Measurements from ENCODE around the gene ACHE. TPM values are rescaled to one million over a fixed set of nuclear protein-coding genes. Genes with fewer than 3 reads are reported as not detected.
A peak's percentile ranks its signal among the peaks of the same experiment; 100 is the strongest.
"Not testable (repeated sequence)": the region's sequence is repeated elsewhere in the genome, so short reads cannot be mapped to it uniquely, and the experiment has no call there.

Gene ACHE
- polyA plus RNA-seq, 1 donor from 2014 or later, result not detected

DNA sequence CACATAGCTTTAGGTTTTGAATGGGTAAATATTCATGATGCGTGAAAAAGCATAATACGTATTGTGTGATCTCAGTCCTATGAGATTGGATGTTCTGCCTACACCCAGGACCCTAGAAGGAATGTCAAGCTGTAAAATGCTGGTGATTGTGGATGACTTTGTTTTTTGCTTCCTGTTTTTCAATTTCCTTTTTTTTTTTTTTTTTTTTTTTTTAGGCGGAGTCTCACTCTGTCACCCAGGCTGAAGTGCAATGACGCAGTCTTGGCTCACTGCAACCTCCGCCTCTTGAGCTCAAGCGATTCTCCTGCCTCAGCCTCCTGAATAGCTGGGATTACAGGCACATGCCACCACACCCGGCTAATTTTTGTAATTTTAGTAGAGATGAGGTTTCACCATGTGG lies 14.8 kb upstream of the ACHE start:
- H3K27ac Mint-ChIP-seq, result peak overlapping the region in 1 of 3 donors; percentile 52
- not testable (repeated sequence) for H3K36me3 Mint-ChIP-seq, H3K27me3 Mint-ChIP-seq, H3K4me3 Mint-ChIP-seq, H3K4me1 Mint-ChIP-seq, H3K9me3 Mint-ChIP-seq

DNA sequence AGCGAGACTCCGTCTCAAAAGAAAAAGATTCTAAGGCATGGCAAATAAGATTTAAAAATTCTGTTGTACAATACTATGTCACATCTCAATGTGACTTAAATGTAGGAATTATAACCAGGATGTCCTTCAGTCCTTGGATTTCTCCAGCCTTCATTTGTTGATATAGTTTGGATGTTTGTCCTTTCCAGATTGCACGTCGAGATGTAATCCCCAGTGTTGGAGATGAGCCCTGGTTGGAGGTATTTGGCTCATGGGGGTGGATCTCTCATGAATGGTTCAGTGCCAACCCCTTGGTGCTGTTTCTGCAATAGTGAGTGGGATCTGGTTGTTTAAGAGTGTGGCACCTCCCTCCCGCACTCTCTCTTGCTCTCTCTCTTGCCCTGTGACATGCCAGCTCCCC lies 12.8 kb upstream of the ACHE start:
- peaks cover 0 to 6% (median 0%) of the 10 kb centered on the region in 3 donors for H3K4me1 Mint-ChIP-seq
- no peaks in the 10 kb centered on the region for H3K36me3 Mint-ChIP-seq
- H3K4me3 Mint-ChIP-seq, result no peak overlapping the region
- no peak overlapping the region for H3K27ac Mint-ChIP-seq
- peaks cover 0 to 2% (median 0%) of the 10 kb centered on the region in 3 donors for H3K9me3 Mint-ChIP-seq
- peaks cover 6% of the 10 kb centered on the region for H3K27me3 Mint-ChIP-seq

DNA sequence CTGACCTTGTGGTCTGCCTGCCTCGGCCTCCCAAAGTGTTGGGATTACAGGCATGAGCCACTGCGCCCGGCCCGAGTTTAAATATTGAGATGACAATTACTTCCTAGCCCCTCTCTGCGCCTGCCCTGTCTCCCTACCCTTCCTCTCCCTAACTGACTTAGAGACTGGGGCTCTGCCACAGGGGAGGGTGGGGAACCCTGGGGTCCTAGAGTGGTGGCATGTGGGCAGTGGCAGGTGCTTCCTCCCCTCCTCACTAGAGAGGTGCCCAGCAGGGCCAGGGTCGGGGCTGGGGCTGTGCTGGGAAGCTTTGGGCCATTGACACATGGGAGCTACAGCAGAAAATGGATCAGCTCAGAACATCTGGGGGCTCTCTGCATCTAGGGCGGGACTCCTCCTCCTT lies 7.0 kb upstream of the ACHE start:
- Mint-ChIP-seq H3K36me3 (no peaks in the 10 kb centered on the region), H3K4me1 (peaks cover 0 to 2% (median 0%) of the 10 kb centered on the region in 3 donors), H3K27me3 (peaks cover 11% of the 10 kb centered on the region), H3K27ac (no peak overlapping the region), H3K9me3 (peaks cover 0 to 2% (median 0%) of the 10 kb centered on the region in 3 donors), H3K4me3 (no peak overlapping the region)

DNA sequence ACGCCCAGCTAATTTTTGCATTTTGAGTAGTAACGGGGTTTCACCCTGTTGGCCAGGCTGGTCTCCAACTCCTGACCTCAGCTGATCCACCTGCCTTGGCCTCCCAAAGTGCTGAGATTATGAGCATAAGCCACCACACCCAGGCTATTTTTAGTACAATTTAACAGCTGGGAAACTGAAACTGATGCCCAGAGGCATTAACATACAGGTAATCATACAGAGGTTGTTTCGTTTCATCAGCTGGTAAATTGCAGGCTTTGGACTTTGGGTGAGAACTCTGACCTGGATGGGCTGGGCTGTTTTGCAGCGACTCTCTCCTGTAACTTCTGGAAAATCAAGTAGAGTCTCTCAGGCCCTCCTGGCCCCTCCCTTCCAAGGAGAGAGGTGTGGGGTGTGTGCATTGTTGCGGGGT lies 6.2 kb upstream of the ACHE start:
- Mint-ChIP-seq H3K27ac (no peak overlapping the region), H3K36me3 (no peaks in the 10 kb centered on the region), H3K4me1 (peaks cover 0 to 2% (median 0%) of the 10 kb centered on the region in 3 donors)

DNA sequence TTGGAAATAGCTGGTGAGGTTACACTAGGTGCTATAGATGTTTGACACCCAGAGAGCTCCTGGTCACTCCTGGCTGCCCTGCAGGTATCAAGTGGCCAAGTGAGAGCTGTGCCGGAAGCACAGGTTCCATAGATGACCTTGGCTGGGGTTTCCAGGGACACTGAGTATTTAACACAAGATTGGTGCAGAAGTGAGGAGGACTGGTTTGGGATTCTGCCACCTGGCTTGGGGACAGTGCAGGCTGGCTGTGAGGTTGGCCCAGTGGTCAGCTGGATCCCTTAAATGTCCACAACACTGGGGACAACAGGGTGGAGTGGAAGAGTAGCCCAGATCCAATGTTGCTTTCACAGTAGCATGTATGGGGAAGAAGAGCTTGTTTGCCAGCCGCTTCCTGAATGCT lies 5.3 kb upstream of the ACHE start:
- peaks cover 0 to 6% (median 3%) of the 10 kb centered on the region in 3 donors for H3K4me1 Mint-ChIP-seq

More for the DNA sequence above, 6.2 kb upstream of the ACHE start:
- peak overlapping the region in 1 of 4 donors; percentile 9 for H3K4me3 Mint-ChIP-seq
- peaks cover 0 to 2% (median 0%) of the 10 kb centered on the region in 3 donors for H3K9me3 Mint-ChIP-seq
- peaks cover 11% of the 10 kb centered on the region for H3K27me3 Mint-ChIP-seq

DNA sequence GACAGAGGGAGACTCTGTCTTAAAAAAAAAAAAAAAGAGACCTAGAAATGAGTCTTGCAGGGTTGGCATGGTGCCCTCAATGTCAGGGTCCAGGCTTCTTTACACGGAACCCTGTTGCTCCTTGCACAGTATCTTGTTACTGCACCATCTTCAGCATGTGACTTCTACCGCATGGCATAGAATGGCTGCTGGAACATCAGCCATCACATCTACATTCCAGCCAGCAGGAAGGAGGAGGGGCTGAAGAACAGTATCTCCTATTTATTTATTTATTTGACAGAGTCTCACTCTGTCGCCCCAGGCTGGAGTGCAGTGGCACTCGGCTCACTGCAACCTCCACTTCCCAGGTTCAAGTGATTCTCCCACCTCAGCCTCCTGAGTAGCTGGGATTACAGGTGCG lies 3.7 kb upstream of the ACHE start:
- H3K36me3 Mint-ChIP-seq, result no peaks in the 10 kb centered on the region
- H3K27ac Mint-ChIP-seq, result no peak overlapping the region

More for the DNA sequence above, 5.3 kb upstream of the ACHE start:
- peaks cover 17% of the 10 kb centered on the region for H3K27me3 Mint-ChIP-seq
- H3K9me3 Mint-ChIP-seq, result peaks cover 0 to 2% (median 0%) of the 10 kb centered on the region in 3 donors
- H3K36me3 Mint-ChIP-seq, result no peaks in the 10 kb centered on the region
- H3K4me3 Mint-ChIP-seq, result no peak overlapping the region
- no peak overlapping the region for H3K27ac Mint-ChIP-seq

GRCh38 chr7:100897772-100898454 lies 2.2 kb upstream of the ACHE start:
- Mint-ChIP-seq H3K9me3 (peaks cover 0 to 2% (median 0%) of the 10 kb centered on the region in 3 donors), H3K27ac (no peak overlapping the region), H3K4me1 (peaks cover 0 to 7% (median 5%) of the 10 kb centered on the region in 3 donors), H3K36me3 (no peaks in the 10 kb centered on the region), H3K4me3 (peak overlapping the region in 3 of 4 donors; percentile 58 to 91 (median 71)), H3K27me3 (peaks cover 22% of the 10 kb centered on the region)

More for the DNA sequence above, 3.7 kb upstream of the ACHE start:
- H3K27me3 Mint-ChIP-seq, result peaks cover 20% of the 10 kb centered on the region
- peaks cover 0 to 7% (median 5%) of the 10 kb centered on the region in 3 donors for H3K4me1 Mint-ChIP-seq
- H3K9me3 Mint-ChIP-seq, result peaks cover 0 to 2% (median 0%) of the 10 kb centered on the region in 3 donors
- H3K4me3 Mint-ChIP-seq, result peak overlapping the region in 1 of 4 donors; percentile 17

DNA sequence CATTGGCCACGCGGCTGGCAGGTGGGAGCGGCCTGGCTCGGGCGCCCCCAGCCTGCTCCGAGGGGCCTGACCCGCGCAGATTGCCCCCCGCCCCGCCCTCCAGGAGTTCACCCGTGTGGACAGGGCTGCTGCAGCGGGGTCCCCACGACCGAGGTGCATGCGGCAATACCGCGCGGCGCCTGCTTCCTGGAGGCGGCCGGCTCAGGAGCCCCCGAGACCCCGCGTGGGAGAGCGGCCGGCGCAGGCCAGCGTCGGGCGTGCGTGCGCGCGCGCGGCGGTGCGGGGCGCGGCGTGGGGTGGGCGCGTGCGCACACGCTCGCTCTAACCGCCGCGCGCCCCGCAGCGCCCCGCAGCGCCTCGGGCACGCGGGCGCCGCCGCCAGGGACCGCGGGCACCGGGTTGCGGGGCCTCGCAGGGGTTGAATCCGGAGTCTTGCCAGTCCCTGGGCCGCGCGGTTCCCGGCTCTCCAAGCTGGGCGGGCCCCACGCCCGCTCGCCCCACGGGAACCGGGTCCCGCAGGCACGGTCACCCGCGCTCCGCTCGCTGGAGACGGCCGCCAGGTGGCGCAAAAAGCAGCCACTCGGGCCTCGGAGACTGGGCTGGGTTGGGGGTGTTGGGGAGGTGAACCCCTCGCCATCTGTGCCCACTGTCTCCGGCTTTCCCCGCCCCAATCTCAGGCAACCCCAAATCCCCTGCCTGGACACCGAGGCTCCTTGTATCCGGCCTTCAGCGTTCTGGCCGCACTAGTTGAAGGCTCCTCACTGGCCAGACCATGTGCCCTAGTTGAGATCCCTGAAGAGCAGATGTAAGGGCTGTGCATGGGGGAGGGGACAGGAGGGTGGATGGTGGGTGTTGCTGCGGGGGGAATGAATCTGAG lies 1.3 kb upstream of the ACHE start:
- Mint-ChIP-seq H3K4me1 (peaks cover 0 to 7% (median 5%) of the 10 kb centered on the region in 3 donors), H3K27ac (no peak overlapping the region), H3K27me3 (peaks cover 27% of the 10 kb centered on the region), H3K4me3 (peak overlapping the region; percentile 71 to 96 (median 81)), H3K36me3 (no peaks in the 10 kb centered on the region), H3K9me3 (peaks cover 0 to 2% (median 0%) of the 10 kb centered on the region in 3 donors)

- peaks cover 31% of the 10 kb centered on the region for H3K27me3 Mint-ChIP-seq
Measured at GRCh38 chr7:100895956-100896731, 456 bp upstream of the ACHE start.

GRCh38 chr7:100894860-100895700 lies 608 bp downstream of the ACHE start:
- H3K27ac Mint-ChIP-seq, result no peak overlapping the region
- peaks cover 0 to 2% (median 0%) of the 10 kb centered on the region in 3 donors for H3K9me3 Mint-ChIP-seq
- peaks cover 6 to 12% (median 11%) of the 10 kb centered on the region in 3 donors for H3K4me1 Mint-ChIP-seq
- no peaks in the 10 kb centered on the region for H3K36me3 Mint-ChIP-seq
- peak overlapping the region in 3 of 4 donors; percentile 12 to 65 (median 47) for H3K4me3 Mint-ChIP-seq
- H3K27me3 Mint-ChIP-seq, result peaks cover 34% of the 10 kb centered on the region

More at GRCh38 chr7:100895956-100896731, 456 bp upstream of the ACHE start:
- H3K4me3 Mint-ChIP-seq, result peak overlapping the region in 3 of 4 donors; percentile 76 to 96 (median 89)
- H3K27ac Mint-ChIP-seq, result peak overlapping the region in 1 of 3 donors; percentile 88
- peaks cover 5 to 9% (median 6%) of the 10 kb centered on the region in 3 donors for H3K4me1 Mint-ChIP-seq
- H3K9me3 Mint-ChIP-seq, result peaks cover 0 to 2% (median 0%) of the 10 kb centered on the region in 3 donors
- H3K36me3 Mint-ChIP-seq, result no peaks in the 10 kb centered on the region

GRCh38 chr7:100893910-100894721 lies 1.6 kb downstream of the ACHE start:
- no peaks in the 10 kb centered on the region for H3K9me3 Mint-ChIP-seq
- no peak overlapping the region for H3K27ac Mint-ChIP-seq
- peaks cover 6 to 12% (median 11%) of the 10 kb centered on the region in 3 donors for H3K4me1 Mint-ChIP-seq
- H3K36me3 Mint-ChIP-seq, result no peaks in the 10 kb centered on the region
- H3K4me3 Mint-ChIP-seq, result peak overlapping the region in 2 of 4 donors; percentile 23 to 78
- peaks cover 34% of the 10 kb centered on the region for H3K27me3 Mint-ChIP-seq

DNA sequence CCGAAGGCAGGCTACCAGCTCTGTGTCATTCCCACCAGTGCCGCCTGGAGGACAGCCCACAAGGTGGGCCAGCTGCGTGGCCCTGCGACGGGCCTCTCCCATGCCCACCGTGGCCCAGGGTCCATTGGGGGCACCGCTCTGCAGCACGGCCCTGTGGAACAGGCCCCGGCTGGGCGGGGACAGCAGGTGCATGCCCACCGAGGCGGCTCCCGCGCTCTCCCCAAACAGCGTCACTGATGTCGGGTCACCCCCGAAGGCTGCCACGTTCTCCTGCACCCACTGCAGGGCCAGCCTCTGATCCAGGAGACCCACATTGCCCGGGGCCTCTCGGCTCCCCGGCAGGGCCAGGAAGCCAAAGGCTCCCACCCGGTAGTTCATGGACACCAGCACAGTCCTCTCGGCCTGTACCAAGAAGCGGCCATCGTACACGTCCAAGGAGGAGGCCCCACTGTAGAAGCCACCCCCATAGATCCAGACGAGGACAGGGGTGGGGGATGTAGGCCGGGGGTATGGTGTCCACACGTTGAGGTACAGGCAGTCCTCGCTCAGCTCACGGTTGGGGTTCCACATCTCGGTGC lies 2.3 kb downstream of the ACHE start:
- Mint-ChIP-seq H3K27me3 (peaks cover 33% of the 10 kb centered on the region), H3K4me1 (peaks cover 10 to 14% (median 14%) of the 10 kb centered on the region in 3 donors), H3K27ac (no peak overlapping the region), H3K36me3 (no peaks in the 10 kb centered on the region), H3K9me3 (no peaks in the 10 kb centered on the region), H3K4me3 (peak overlapping the region in 1 of 4 donors; percentile 23)
